D721Med (cell line): ENCODE measurements around the gene SMG7.
A peak's percentile ranks its signal among the peaks of the same experiment; 100 is the strongest.

Experiments
- DNase-seq: peaks from one replicate; pipeline ENCODE4 v3.0.0; 2011; ENCODE audit warnings: low spot score; ENCODE audit not compliant: insufficient read length
- FAIRE-seq: peaks from 2 replicates; lab custom pipeline; 2011; peaks lifted over from hg19 to GRCh38; lab: Jason Lieb, UNC
- CTCF ChIP-seq: IDR thresholded peaks from 2 replicates; pipeline ENCODE4 v1.5.1; 2012; ENCODE audit warnings: mild to moderate bottlenecking, control low read depth; ENCODE audit not compliant: insufficient read depth; ENCODE audit errors: missing control alignments

SMG7 gene

GRCh38 chr1:183505454-183506089, 33.3 kb downstream of the SMG7 start:
- no peak for DNase-seq
- peak; percentile 44 for FAIRE-seq
- no peak for TF ChIP-seq CTCF

DNA sequence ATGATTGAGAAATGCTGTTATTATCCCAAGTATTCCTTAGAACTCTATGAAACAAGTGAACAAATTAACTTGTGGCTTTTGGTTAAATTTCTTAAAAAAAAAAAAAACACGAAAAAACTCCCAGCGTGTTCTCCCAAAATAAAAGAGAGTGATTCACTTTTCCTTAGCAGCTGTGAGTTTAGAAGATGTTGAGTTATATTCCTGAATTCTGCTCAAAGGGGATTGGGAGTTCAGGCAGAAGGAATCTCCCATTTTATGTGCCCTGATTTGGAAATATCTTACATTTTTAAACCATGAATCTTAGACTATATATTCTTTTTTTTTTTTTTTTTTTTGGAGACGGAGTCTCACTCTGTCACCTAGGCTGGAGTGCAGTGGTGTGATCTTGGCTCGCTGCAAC, 34.3 kb downstream of the SMG7 start:
- DNase-seq = no peak

GRCh38 chr1:183508694-183509093, 36.4 kb downstream of the SMG7 start:
- peak; percentile 6 for FAIRE-seq
- DNase-seq = no peak
- no peak for TF ChIP-seq CTCF

More for the DNA sequence above, 34.3 kb downstream of the SMG7 start:
- TF ChIP-seq CTCF = no peak
- no peak for FAIRE-seq

- no peak for TF ChIP-seq CTCF
- DNase-seq (no peak), FAIRE-seq (no peak)
These were observed 40.2 kb downstream of the SMG7 start for GRCh38 chr1:183512450-183512849.

DNA sequence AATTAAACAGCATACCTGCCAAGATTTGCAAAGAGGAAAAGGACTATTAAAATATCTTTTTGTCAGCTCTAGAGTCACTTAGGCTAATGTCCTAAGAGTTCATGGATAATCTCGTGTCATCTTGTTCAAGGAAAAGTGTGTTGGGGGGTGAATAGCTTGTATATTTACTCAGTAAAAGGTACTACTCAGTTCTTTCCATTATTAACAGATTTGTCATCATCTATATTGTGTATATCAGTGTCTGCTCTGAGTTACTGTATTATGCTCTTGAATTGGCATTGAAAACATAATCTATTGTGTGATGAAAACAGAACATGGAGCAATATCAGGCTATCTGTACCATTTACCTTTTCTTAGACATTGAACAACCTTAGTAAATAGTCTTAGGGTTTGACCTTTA, 41.9 kb downstream of the SMG7 start:
- FAIRE-seq (no peak), DNase-seq (no peak)
- no peak for TF ChIP-seq CTCF

- FAIRE-seq (peak; percentile 94), DNase-seq (no peak)
- TF ChIP-seq CTCF = no peak
These were observed 42.8 kb downstream of the SMG7 start for GRCh38 chr1:183515002-183515689.

DNA sequence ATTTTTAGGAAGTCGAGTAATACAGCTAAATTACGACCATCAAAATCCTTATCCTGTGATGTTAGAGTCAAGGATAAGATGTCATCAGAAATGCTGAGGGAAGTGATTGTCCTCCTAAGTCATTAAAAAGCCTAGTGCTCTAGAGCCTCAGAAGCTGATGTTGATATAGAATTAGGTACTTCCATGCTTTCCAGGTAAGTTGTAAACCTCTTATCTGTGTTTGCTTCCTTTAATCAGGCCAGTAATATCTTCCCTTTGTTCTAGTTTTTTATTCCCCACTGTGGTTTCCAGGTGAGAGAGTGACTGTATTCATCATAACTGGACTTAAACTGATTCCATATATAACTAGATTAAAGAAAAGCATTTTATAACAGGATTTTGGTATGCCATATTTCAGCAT, 44.4 kb downstream of the SMG7 start:
- FAIRE-seq = peak; percentile 82

More for the DNA sequence above, 44.4 kb downstream of the SMG7 start:
- TF ChIP-seq CTCF = no peak
- DNase-seq = no peak
